Globus pallidus (tissue), 1 donor: ENCODE data around the gene GPX7.

Experiments
- DNase-seq: peaks from one replicate; pipeline ENCODE4 v3.0.0-alpha.2; 2015; ENCODE audit warnings: low spot score

Gene GPX7

GRCh38 chr1:52629325-52629643 lies 27.1 kb downstream of the GPX7 start:
- peak; percentile 73 for DNase-seq

GRCh38 chr1:52629667-52630066 lies 27.5 kb downstream of the GPX7 start:
- DNase-seq: no peak

- no peak for DNase-seq
Observed at GRCh38 chr1:52631759-52632331, 29.7 kb downstream of the GPX7 start.

DNA sequence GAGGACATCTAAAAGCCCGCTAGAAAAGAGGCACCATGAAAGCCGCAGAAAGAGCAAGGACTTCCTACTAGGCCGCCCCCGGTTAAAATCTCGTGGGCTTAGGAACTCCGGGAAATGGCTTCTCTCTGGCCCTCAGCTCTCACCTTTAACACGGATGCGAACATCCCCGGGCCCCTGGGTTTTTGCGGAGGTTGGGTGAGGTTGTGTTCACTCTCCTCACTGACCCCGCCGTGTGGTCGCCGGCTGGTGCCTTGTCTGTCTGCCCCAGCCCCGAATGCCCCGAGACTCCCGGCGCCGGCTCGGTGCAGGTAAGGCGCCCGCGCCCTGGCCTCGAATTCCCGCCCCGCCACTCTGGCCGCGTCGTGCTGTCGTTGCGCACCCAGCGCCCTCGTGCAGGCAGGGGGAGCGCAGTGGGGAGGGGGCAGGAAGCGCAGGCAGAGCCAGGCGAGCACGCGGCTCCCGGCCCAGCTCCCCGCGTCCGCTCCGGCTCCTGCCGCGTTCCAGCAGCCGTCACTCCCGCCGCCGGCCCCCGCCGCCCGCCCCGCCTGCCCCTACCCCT lies 30.6 kb downstream of the GPX7 start, which contains the start of gene SHISAL2A:
TSS of gene SHISAL2A (plus strand) at position 437 of the 559 bp plus-strand sequence. CDS start 326 bp downstream, outside the sequence.
- DNase-seq: no peak

- DNase-seq: no peak
Observed at GRCh38 chr1:52633291-52633754, 31.2 kb downstream of the GPX7 start.

GRCh38 chr1:52634111-52634510 lies 31.9 kb downstream of the GPX7 start:
- no peak for DNase-seq

DNA sequence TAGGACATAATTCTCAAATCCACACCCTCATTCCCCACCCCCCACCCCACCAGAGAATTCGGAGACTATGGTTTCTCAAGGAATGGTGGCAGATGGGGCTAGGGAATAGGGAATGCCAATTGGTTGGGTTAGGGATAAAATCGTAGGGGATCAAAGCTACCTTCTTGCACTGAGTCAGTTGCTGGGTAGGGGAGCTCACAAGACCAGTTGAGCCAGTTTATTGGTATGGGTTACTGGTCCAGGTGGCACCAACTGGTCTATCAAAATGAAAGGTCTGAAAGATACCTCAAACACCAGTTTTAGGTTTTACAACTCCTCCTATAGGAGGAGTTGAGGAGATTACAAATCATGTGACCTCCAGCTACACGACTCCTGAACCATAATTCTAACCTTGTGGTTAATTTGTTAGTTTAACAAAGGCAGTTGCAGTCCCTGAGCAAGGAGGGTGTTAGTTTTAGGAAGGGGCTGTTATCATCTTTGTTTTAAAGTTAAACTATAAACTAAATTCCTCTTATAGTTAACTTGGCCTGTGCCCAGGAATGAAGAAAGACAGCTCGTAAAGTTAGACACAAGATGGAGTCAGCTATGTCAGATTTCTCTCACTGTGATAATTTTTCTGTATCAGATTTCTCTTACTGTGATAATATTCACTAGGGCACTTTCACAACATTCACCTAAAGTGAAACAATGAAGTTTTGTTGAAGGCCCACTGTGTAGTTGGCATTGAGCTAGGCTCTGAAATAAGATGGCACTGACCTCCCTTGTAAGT lies 33.3 kb downstream of the GPX7 start:
- no peak for DNase-seq

DNA sequence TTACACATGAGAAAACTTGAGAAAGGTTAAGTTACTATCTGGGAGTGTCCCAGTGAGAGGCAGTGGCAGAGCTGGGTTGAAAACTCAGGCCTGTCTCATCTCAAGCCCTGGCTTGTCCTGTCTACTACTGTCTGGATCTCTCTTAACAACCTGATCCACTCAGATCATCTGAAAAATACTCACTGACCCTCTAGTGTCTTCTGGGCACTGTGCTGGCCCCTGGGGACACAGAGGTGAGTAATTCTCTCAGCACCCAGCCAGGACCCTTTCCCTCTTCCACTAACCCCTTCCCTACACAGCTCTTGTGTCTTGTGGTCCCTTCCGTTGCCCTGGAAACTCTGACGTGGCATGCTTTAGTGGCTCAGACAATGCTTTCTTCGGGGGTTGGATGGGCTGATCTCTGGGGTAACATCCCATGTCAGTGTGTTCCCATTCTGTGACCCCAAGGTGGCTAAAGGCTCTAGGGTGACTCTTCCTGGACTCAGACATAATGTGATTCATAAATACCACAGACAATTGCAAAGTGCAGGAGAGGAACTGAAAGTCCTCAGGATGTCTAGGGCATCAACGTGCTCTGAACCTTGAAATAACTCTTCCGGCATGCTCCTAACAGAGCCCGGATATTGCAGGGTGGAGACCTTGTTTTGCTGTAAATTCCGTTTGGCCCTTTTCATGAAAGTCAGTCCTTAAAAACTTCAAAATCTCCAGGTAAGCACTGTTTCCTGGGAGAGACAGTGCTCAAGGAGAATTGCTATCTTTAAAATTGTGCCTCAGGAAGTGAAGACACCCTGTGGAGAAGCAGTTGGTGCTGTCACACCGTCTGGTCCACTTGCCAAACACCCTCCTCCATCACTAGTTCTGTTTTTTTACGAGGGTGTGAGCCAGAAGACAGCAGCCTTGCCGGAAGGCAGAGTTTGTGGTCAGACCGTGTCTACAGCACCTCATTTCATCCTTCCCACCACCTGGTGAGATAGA lies 34.8 kb downstream of the GPX7 start:
- no peak for DNase-seq

DNA sequence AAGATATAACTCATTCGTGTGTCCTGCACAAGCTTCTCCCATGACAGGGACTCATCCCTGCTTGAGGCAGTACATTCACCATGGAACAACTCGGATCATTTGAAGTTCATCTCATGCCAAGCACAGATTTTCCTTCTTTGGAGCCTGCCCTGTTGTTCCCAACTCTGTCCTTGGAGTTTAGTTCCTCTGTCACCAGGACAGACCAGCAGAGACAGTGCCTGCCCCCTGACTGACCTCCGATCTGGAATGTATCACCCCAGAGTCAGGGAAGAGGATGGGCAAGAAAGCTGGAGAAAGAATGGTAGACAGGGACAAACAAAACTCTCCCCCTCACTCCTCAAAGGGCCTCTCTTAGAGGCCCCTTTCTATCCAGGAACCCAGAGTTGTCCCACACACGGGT lies 35.8 kb downstream of the GPX7 start:
- no peak for DNase-seq

DNA sequence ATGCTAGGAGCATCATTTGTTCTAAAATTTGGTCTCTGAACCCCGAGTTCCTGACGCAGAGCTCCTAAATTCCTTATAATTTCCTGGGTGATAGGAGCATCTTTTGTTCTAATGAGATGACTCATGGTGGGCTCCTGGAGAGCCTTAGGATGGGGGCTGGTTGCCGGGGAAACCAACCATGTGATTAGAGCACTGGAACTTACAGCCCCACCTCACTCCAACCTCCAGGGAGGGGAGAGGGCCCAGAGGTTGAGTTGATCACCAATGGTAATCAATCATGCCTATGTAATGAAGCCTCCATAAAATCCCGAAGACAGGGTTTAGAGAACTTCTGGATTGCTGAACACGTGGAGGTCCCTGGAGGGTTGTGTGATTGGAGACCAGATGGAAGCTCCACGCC lies 38.5 kb downstream of the GPX7 start:
- DNase-seq: no peak

DNA sequence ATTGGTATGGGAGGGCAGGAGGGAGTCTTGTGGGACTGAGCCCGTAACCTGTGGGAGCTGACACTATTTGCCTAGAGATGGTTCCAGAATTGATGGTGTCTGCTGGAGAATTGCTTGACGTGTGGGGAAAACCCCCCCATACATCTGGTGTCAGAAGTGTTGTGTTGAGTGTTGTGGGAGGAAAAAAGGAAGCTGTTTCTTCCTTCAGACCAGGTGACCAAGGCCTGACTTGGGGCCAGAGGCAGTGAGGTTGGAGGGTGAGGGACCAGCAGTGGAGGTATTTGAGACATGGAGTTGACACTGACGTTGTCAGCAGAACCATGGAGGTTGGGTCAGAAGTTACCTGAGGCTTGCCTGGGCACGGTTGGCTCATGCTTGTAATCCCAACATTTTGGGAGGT lies 39.1 kb downstream of the GPX7 start:
- no peak for DNase-seq

DNA sequence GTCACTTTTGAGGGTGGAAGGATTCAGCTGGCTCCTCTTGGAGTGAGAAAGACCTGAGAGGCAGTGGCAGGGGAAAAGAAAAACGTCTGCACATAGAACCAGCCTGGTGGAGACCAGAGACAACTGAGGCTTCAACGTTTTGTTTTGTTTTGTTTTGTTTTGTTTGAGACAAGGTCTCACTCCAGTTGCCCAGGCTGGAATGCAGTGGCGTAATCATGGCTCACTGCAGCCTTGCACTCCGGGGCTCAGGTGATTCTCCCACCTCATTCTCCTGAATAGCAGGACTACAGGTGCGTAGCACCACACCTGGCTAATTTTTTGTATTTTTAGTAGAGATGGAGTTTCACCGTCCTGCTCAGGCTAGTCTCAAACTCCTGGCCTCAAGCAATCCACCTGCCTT lies 43.1 kb downstream of the GPX7 start:
- DNase-seq: no peak

DNA sequence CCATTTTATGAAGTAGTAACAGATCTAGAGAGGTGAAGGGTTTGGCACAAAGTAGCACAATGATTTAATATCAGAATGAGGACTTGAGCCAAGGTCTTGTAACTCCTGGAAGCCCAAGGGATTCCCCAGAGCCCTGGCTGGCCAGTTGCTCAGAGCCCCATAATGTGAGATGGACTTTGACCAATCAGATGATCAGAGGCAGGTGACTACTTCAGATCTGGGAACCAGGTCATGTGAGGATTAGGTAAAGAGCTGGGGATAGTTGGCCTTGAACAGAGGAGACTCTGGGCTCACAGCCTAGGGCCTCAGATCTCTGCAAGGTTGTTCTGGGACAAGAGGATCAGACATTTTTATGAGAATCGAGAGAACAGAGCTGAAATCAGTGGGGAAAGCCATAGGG lies 49.7 kb downstream of the GPX7 start:
- no peak for DNase-seq

DNA sequence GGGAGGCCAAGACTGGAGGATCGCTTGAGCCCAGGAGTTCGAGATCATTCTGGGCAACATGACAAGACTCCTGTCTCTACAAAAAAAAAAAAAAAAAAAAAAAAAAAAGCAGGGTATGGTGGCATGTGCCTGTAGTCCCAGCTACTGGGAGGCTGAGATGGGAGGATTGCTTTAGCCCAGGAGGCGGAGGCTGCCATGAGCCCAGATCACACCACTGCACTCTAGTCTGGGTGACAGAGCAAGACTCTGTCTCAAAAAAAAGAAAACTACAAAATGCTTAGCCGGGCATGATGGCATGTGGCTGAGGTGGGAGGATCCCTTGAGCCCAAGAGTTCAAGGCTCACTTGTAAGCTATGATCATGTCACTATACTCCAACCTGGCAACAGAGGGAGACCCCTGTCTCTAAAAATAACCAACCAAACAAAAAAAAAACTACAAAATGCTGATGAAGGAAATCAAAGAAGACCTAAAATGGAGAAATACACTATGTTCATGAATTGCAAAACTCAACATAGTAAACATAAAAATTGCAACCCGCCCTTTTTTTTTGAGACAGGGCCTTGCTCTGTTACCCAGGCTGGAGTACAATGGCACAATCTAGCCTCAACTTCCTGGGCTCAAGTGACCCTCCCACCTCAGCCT lies 51.2 kb downstream of the GPX7 start:
- no peak for DNase-seq

GRCh38 chr1:52654063-52654462 lies 51.9 kb downstream of the GPX7 start:
- DNase-seq: no peak

DNA sequence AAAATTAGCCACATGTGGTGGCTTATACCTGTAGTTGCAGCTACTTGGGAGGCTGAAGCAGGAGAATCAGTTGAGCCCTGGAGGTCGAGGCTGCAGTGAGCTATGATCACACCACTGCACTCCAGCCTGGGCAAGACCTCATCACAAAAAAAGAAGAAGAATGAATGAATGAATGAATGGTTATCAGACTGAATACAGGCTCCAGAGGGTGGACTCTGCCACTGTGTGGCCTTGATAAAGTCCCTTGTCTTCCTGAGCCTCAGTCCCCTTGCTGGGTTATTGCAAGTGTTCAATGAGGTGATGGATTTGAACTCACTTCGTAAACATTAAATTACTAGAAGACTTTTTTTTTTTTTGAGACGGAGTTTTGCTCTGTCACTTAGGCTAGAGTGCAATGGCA lies 55.5 kb downstream of the GPX7 start:
- no peak for DNase-seq
